Measurements from ENCODE around the gene PRDX2.

PRDX2 gene

GRCh38 chr19:12757544-12758274, 43.9 kb downstream of the PRDX2 start:
- DNase-seq (ENCODE audit: extremely low spot score, insufficient read length, low read depth): no peak

GRCh38 chr19:12756150-12756883, 45.3 kb downstream of the PRDX2 start:
- FAIRE-seq: no peak

More at GRCh38 chr19:12757544-12758274, 43.9 kb downstream of the PRDX2 start:
- FAIRE-seq: peak; percentile 38

DNA sequence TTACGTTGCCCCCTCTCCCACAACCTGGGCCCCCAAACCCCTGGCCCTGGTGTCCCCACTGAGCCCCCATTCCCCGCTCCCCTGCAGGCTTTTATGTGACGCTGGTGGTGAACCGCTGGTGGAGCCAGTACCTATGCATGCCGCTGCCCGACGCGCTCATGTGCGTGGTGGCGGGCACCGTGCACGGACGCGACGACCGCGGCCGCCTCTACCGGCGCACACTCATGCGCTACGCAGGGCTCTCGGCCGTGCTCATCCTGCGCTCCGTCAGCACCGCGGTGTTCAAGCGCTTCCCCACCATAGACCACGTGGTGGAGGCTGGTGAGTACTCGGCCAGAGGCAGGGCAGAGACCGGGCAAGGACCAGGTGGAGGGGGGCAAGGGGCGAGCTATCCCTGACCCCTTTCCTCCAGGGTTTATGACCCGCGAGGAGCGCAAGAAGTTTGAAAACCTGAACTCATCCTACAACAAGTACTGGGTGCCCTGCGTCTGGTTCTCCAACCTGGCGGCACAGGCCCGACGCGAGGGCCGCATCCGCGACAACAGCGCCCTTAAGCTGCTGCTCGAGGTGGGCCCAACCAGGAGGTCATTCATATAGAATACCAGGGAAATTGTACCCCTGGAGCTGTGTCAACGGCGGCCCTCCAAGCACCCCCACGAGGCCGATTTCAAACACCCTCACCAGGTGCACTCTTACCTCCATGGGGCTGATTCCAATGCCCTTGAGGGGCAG, 47.0 kb downstream of the PRDX2 start:
- DNase-seq (ENCODE audit: extremely low spot score, insufficient read length, low read depth) (no peak), FAIRE-seq (no peak)

More at GRCh38 chr19:12756150-12756883, 45.3 kb downstream of the PRDX2 start:
- no peak for DNase-seq (ENCODE audit: extremely low spot score, insufficient read length, low read depth)

- no peak for FAIRE-seq
- DNase-seq (ENCODE audit: extremely low spot score, insufficient read length, low read depth): no peak
Measured at GRCh38 chr19:12752056-12752781, 49.4 kb downstream of the PRDX2 start.

GRCh38 chr19:12751635-12752034, 50.0 kb downstream of the PRDX2 start, which contains the start of gene BEST2:
Gene BEST2, plus strand, starts transcription at chr19:12751791. Its CDS starts 802 bp downstream, at chr19:12752593.
- DNase-seq (ENCODE audit: extremely low spot score, insufficient read length, low read depth): no peak
- FAIRE-seq: no peak

- DNase-seq (ENCODE audit: extremely low spot score, insufficient read length, low read depth): no peak
- FAIRE-seq: no peak
Measured at GRCh38 chr19:12750851-12751250, 50.7 kb downstream of the PRDX2 start.

- DNase-seq (ENCODE audit: extremely low spot score, insufficient read length, low read depth) (no peak), FAIRE-seq (no peak)
Measured at GRCh38 chr19:12749938-12750521, 51.6 kb downstream of the PRDX2 start.

DNA sequence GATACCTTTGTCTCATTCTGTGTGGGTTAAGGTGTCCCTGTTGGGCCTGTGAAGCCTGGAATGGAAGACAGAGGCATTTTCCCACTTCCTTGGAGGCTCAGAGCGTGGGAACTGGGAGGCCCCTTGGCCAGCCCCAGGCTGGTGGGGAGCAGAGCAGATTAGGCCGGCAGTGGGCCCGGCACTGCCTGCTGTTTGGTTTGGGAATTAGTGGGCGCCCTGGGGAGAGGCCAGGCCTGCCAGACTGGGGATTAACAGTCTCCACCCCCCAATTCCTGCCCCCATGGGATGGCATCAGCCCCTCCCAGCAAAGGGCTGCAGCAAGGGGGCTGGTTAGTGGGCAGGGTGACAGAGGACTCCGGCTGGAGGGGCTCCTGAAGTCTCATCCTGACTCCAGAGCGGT, 53.1 kb downstream of the PRDX2 start:
- no peak for FAIRE-seq
- no peak for DNase-seq (ENCODE audit: extremely low spot score, insufficient read length, low read depth)
